ENCODE results near the gene SREBF1.

The SREBF1 gene

DNA sequence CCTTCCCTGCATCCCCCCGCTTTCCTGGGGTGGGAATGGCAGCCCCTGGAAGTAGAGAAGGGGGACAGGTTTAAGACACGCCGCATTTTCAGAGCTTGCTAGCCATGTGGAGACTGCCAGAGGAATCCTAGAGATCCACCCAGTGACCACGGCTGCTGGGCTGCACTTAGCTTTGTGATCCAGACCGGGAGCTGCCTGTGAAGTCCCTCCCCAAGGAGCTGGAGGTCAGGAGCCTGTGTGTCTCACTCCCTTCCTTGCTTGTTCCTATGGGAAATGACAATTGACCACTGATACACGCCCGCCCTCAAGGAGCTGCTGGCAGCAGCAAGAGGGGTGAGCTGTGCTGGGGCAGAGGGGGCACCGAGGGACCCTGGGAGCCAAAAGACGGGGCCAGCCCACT, 73.7 kb downstream of the SREBF1 start:
- Histone ChIP-seq H3K9ac (ENCODE audit: low read depth, low read length) (no peak overlapping the region), H3K4me1 (ENCODE audit: insufficient read depth, low read length) (no peaks in the 10 kb centered on the region; the same call in 1 of the 2 replicates), H3K36me3 (ENCODE audit: insufficient read depth, low read length) (no peaks in the 10 kb centered on the region), H3K9me3 (ENCODE audit: control insufficient read depth, insufficient read depth, low read length) (no peaks in the 10 kb centered on the region)

DNA sequence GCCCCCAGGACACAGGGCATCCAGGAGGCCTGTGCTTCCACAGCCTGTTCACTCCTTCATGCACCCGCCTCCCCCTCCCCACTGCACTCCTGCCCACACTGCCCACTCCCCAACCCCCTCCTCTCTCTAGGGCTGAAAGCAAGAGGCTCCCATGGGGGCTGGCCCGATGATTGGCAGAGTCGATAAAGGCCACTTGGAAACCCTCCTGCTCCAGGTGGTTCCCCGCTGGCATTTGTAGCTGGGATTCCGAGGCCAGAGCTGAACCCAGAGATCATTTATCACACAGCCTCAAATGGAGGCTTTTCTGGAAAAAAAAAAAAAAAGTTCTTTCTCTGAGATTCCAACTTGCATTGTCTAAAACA, 74.1 kb downstream of the SREBF1 start:
- Histone ChIP-seq H3K4me1 (ENCODE audit: insufficient read depth, low read length) (no peaks in the 10 kb centered on the region; the same call in 1 of the 2 replicates), H3K9ac (ENCODE audit: low read depth, low read length) (no peak overlapping the region), H3K36me3 (ENCODE audit: insufficient read depth, low read length) (no peaks in the 10 kb centered on the region), H3K9me3 (ENCODE audit: control insufficient read depth, insufficient read depth, low read length) (no peaks in the 10 kb centered on the region)

Measured in ES-I3 (cell line).